ENCODE data around the gene LINGO1.

LINGO1 gene

GRCh38 chr15:77572186-77572585 lies 60.5 kb downstream of the LINGO1 start:
- no peak for DNase-seq (ENCODE audit: low spot score)

- no peak for DNase-seq (ENCODE audit: low spot score)
These were observed 61.0 kb downstream of the LINGO1 start for GRCh38 chr15:77571741-77572140.

- DNase-seq (ENCODE audit: low spot score) = no peak
These were observed 61.5 kb downstream of the LINGO1 start for GRCh38 chr15:77571181-77571580.

DNA sequence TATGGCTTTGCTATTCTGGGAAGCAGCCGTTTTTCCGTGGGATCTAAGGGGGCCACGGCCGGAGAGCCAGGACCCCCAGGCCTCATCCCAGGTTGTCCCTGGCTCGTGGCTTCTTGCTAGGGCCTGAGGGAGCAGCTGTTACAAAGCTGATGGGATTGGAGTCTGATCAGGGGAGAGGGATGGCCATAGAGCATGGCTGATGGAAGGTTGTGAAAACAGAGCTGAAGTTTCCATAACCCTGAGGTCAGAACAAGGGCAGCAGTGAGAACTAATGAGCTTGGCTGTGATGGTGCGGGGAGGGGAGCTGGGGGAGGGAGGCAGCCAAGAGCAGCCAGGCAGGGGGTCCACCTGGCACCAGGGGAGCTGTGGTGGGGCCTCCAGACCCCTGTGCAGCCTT lies 63.0 kb downstream of the LINGO1 start:
- DNase-seq (ENCODE audit: low spot score) = no peak

- DNase-seq (ENCODE audit: low spot score) = no peak
These were observed 63.6 kb downstream of the LINGO1 start for GRCh38 chr15:77568973-77569728.

DNA sequence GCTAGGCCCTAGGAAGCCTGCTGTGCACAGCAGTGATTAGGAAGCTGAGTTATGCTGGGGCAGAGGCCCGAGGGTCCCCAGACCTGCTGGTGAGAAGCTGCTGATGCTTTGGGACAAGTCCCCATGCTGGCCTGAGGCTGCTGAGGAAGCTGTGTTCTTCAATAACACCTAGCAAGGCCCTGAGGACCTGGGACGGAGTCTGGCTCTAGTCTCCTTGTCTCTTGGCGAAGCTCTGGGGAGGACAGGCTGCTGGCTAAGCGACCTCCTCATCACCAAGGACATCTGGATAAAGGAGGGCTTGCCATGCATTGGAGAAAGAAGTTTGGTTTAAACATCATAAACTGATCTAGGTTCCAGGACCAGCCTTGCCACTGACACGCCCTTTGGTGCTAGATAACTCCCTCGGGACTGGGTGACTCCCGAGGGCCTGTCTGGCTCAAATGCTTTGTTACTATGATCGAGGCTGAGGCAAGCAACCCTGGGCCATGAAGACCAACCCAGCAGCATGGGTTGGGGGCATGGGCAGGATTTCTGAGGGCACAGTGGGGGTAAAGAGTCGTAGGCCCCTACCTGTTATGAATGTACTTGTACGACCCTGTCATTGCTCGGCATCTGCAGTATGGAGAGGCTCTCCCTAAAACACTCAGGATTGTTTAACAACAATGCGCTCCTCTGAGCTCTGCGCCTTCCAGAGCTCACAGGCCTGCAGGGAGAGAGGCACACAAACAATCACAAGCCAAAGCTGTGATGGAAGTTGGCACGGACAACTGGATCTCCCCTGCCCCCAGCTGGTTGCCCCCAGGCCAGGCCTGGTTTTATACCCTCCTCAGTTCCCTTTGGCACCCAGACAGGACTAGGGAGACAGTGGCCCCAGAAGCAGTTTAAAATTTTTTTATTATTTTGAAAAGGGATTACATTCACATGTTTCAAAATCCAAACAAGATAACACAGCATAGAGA lies 64.4 kb downstream of the LINGO1 start:
- no peak for DNase-seq (ENCODE audit: low spot score)

- DNase-seq (ENCODE audit: low spot score) = no peak
These were observed 65.5 kb downstream of the LINGO1 start for GRCh38 chr15:77567202-77567601.

GRCh38 chr15:77566092-77566491 lies 66.6 kb downstream of the LINGO1 start:
- no peak for DNase-seq (ENCODE audit: low spot score)

- no peak for DNase-seq (ENCODE audit: low spot score)
These were observed 67.3 kb downstream of the LINGO1 start for GRCh38 chr15:77565378-77565915.

DNA sequence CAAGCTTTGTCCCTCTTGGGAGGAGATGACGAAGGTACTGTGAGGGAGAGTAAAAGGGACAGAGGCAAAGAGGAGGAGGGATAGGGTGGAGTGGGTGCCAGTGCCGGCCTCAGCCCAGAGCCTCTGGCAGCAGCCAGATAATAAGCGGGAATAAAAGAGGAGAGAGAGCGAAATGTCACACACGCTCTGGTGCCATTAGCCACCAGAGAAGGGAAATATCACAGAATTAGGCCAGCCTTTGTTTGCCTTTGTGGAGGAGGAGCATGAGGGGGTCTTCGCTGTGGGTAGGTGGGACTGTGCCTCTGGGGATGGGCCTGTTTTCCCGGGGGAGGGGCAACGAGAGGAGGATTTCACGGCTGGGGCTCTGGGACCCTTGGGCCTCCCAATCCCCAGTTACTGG lies 67.8 kb downstream of the LINGO1 start:
- no peak for DNase-seq (ENCODE audit: low spot score)

DNA sequence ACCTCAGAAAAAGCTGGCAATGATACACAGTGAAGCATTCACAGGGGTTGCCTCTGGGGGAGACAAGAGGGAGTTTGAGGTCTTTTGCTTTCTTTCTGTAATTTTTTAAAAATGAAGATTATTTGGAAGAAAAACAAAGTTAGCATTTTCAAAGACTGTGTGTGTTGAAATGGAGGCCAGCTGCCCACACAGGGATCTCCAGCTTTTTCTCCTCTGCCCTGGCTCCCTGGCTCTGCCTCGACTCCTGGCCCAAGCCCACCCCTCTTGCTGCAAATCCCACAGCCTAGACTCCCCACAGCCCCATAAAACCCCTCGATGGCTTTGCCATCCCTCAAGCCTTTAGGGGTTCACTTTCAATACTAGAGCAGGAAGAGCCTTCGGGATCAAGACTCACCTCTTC lies 68.4 kb downstream of the LINGO1 start:
- DNase-seq (ENCODE audit: low spot score) = no peak

GRCh38 chr15:77563623-77564156 lies 69.0 kb downstream of the LINGO1 start:
- no peak for DNase-seq (ENCODE audit: low spot score)

Data from kidney tubule cell (primary cell).